ENCODE data around the gene SBF2.

GRCh38 chr11:9773524-9773923 is 520.5 kb downstream of the SBF2 start:
- TF ChIP-seq CTCF (conservative IDR thresholded peaks at IDR 0.05 in 1 of 2, IDR thresholded peaks at IDR 0.05 in 1 of 2; ENCODE audit: extremely low read depth in 1 of 2, insufficient read depth in 1 of 2, low read depth in 1 of 2, low read length in 2 of 2) = no peak
- TF ChIP-seq EZH2 (IDR thresholded peaks at IDR 0.05; ENCODE audit: borderline replicate concordance, low read length) = no peak

All from mammary epithelial cell (primary cell).